Testis (tissue), 3 donors: ENCODE data around the gene NHLRC3. TPM values are rescaled to one million over a fixed set of nuclear protein-coding genes. Genes with fewer than 3 reads are reported as not detected.

Experiments used
- DNase-seq: peaks from one replicate; pipeline ENCODE4 v3.0.0-alpha.2; 2019
- H3K27ac ChIP-seq, 2 donors: fragments of 200-600 bp; sonication (generic); one replicate each; pipeline ENCODE4 v1.5.1; 2019
- H3K27me3 ChIP-seq: fragments of 200-600 bp; sonication (generic); one replicate; pipeline ENCODE4 v1.5.1; 2019
- H3K36me3 ChIP-seq: fragments of 200-600 bp; sonication (generic); one replicate; pipeline ENCODE4 v1.5.1; 2017; ENCODE audit warnings: low read depth; ENCODE audit errors: missing control alignments
- H3K4me1 ChIP-seq: fragments of 200-600 bp; sonication (generic); one replicate; pipeline ENCODE4 v1.5.1; 2019
- H3K4me3 ChIP-seq, 2 donors: fragments of 200-600 bp; sonication (generic); one replicate each; pipeline ENCODE4 v1.5.1; 2017 to 2019
- H3K9me3 ChIP-seq: fragments of 200-600 bp; sonication (generic); one replicate; pipeline ENCODE4 v1.5.1; 2017
- CTCF ChIP-seq, 3 experiments: fragments of 450-650 bp in 2 of 3; fragments of 200-600 bp in 1 of 3; sonication (generic) in 1 of 3; IDR thresholded peaks; one replicate each; pipeline ENCODE4 v1.5.1; 2016 to 2019; ENCODE audit warnings: antibody characterized with exemption in 3 of 3, mild to moderate bottlenecking in 2 of 3, moderate library complexity in 1 of 3
- POLR2A ChIP-seq: fragments of 450-650 bp; IDR thresholded peaks from one replicate; pipeline ENCODE4 v1.6.1; 2017; ENCODE audit warnings: antibody characterized with exemption, mild to moderate bottlenecking, moderate library complexity
- WGBS, 2 donors: methylation state at CpG; one replicate each; pipeline ENCODE4 v1.1.5; 2018; 5-methylcytosine and 5-hydroxymethylcytosine counted together
- intact Hi-C: fragments of 100-400 bp; cut with DNase I; formaldehyde crosslinking; loops from one replicate; pipeline ENCODE4 v1.15.1; 2023; ENCODE audit warnings: low total_unique reads
- polyA plus RNA-seq: library from polyadenylated mRNA; stranded (reverse); fragments of 350-450 nt; fragmentation: Illumina TruSeq; extraction: RNeasy Lipid Tissue Mini Kit (QIAGEN cat#74804); gene quantifications from one replicate; pipeline ENCODE4 v1.2.3, GENCODE V29; 2014; ENCODE audit warnings: low read depth, low replicate concordance; ENCODE audit not compliant: insufficient read depth
- total RNA-seq, 2 donors: library from RNA; depleted of rRNA; stranded (reverse); fragments of >200 nt; gene quantifications; one replicate each; pipeline ENCODE4 v1.2.3, GENCODE V29; 2016

The NHLRC3 gene
- total and polyA plus RNA-seq, 3 donors from 2014 or later, result 23.2 to 35.6 (median 33.1) TPM

GRCh38 chr13:39012608-39013007, 25.6 kb upstream of the NHLRC3 start:
- Histone ChIP-seq H3K9me3 (no peaks in the 10 kb centered on the region), H3K4me1 (no peaks in the 10 kb centered on the region), H3K4me3 (no peak overlapping the region), H3K27me3 (no peaks in the 10 kb centered on the region), H3K27ac (no peak overlapping the region), H3K36me3 (no peaks in the 10 kb centered on the region)
- TF ChIP-seq CTCF (IDR thresholded peaks at IDR 0.05) (no peak), POLR2A (no peak)
- intact Hi-C loops, result no loop called here
- no peak for DNase-seq
- WGBS, 2 donors, result 81 to 84% methylated on average over 7 of the region's 7 CpGs

GRCh38 chr13:39013462-39013861, 24.8 kb upstream of the NHLRC3 start:
- no peaks in the 10 kb centered on the region for H3K36me3 ChIP-seq
- H3K9me3 ChIP-seq, result no peaks in the 10 kb centered on the region
- H3K4me1 ChIP-seq, result no peaks in the 10 kb centered on the region
- TF ChIP-seq POLR2A (no peak), CTCF (IDR thresholded peaks at IDR 0.05) (no peak)
- no peak overlapping the region for H3K27ac ChIP-seq
- WGBS, 2 donors, result 80 to 87% methylated on average over 5 of the region's 5 CpGs
- no peak overlapping the region for H3K4me3 ChIP-seq
- no peak for DNase-seq
- H3K27me3 ChIP-seq, result no peaks in the 10 kb centered on the region
- intact Hi-C loops, result no loop called here

GRCh38 chr13:39016087-39016486, 22.2 kb upstream of the NHLRC3 start:
- H3K27ac ChIP-seq, result no peak overlapping the region
- TF ChIP-seq POLR2A, result no peak
- no peak for TF ChIP-seq CTCF (IDR thresholded peaks at IDR 0.05)
- intact Hi-C loops, result no loop called here
- no peak overlapping the region for H3K4me3 ChIP-seq
- no peaks in the 10 kb centered on the region for H3K27me3 ChIP-seq
- 88% methylated on average over 1 of the region's 1 CpG for WGBS, 2 donors
- H3K9me3 ChIP-seq, result no peaks in the 10 kb centered on the region
- H3K4me1 ChIP-seq, result no peaks in the 10 kb centered on the region
- H3K36me3 ChIP-seq, result no peaks in the 10 kb centered on the region
- no peak for DNase-seq

GRCh38 chr13:39016787-39017186, 21.5 kb upstream of the NHLRC3 start:
- DNase-seq, result peak; percentile 33
- intact Hi-C loops, result no loop called here
- WGBS, 2 donors, result 35 to 40% methylated on average over 2 of the region's 2 CpGs
- H3K36me3 ChIP-seq, result no peaks in the 10 kb centered on the region
- H3K27ac ChIP-seq, result no peak overlapping the region
- TF ChIP-seq POLR2A, result no peak
- TF ChIP-seq CTCF (IDR thresholded peaks at IDR 0.05), result peak in 2 of 3 experiments; percentile 20 to 49
- H3K4me1 ChIP-seq, result no peaks in the 10 kb centered on the region
- no peak overlapping the region for H3K4me3 ChIP-seq
- H3K9me3 ChIP-seq, result no peaks in the 10 kb centered on the region
- H3K27me3 ChIP-seq, result no peaks in the 10 kb centered on the region

- no peak overlapping the region for H3K27ac ChIP-seq
- intact Hi-C loops, result no loop called here
- no peaks in the 10 kb centered on the region for H3K4me1 ChIP-seq
- no peaks in the 10 kb centered on the region for H3K9me3 ChIP-seq
- no peak overlapping the region for H3K4me3 ChIP-seq
- H3K27me3 ChIP-seq, result no peaks in the 10 kb centered on the region
- no peak for DNase-seq
- TF ChIP-seq POLR2A (no peak), CTCF (IDR thresholded peaks at IDR 0.05) (no peak)
- H3K36me3 ChIP-seq, result no peaks in the 10 kb centered on the region
- WGBS, 2 donors, result 87 to 89% methylated on average over 4 of the region's 4 CpGs
Observed at GRCh38 chr13:39020853-39021462, 17.3 kb upstream of the NHLRC3 start.
